NCI-H2171 treated with DMSO at 0.1 percent for 48 hours (cell line): ENCODE results near the gene BDNF.
A peak's percentile ranks its signal among the peaks of the same experiment; 100 is the strongest.

ENCODE experiments used
- DNase-seq: peaks from one replicate; lab custom pipeline; 2025; lab: John Stamatoyannopoulos, UW

Gene BDNF

DNA sequence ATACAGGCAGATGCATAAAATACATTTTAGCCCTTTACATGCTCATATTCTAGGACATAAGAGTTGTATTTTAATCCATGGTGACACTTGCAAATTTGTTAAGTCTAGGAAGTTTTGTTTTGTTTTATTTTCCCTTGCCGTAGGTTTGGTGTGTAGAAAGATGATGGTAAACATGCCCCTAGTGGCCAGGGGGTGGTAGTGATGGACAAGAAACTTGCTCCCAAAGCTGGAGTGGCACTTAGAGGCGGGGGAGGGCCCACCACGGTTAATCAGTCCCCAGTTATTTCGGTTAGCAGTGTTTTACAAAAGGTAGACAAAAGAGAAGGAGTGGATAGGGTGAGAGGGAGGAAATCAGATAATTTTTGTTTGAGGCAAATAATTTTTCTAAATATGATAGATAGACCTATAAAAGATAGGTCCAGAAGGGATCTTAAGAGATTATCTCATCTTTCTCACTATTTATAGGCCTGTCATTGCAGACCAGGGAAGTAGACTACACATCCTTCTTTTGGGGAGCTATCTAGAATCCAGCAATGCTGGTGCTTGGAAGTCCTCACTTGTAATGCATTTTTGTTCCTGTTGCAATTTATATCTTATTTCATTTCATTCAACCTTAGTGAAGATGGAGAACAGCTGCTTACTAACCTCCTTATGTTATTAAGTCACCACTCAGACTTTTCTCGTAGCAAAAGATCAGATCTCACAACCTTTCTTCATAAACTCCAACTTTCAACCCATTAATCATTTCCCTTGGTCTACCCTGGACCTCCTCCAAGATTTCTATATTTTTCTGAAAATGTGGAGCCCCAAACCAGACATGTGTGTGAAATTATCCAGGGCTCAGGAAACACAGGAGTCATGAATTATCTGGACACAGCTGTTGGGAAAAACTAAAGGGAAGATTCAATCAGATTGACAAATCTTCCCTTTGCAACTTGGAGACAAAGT is 5.9 kb upstream of the BDNF start:
- DNase-seq, result peak; percentile 5

DNA sequence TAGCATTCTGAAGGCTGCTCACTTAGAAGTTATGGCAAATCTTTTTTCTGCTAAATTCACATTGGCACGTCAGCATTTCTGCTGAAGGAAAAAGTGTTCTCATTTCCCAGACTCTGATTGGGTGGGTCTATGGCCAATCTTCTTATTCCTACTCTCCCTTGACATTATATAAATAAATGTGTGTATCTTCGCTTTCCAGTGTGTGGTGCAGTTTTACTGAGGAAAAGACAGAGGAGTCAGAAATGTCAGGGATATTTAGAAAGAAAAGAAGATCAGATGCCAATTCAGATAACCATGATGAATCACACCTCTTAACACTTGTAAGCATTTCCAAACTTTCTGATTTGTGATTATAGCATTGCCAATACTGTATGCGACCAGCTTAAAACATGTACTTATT is 3.2 kb upstream of the BDNF start:
- no peak for DNase-seq

DNA sequence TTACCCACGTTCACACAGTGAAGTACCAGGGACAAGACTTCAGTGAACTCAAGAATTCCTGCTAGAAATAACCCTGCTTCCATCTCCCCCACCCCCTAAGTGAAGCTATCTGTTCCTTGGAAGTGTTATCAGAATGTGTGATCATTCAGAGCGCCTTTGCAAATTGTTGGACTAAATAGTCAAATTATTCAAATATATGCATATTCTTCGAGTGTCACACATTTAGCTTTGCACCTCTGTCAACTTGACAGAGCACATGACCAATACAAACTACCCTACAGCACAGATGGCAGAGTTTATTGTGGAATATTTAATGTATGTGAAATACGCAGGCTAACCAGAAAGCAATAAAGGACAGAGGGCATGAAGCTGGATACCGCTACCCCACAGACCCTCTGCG is 2.6 kb upstream of the BDNF start:
- DNase-seq, result no peak

DNA sequence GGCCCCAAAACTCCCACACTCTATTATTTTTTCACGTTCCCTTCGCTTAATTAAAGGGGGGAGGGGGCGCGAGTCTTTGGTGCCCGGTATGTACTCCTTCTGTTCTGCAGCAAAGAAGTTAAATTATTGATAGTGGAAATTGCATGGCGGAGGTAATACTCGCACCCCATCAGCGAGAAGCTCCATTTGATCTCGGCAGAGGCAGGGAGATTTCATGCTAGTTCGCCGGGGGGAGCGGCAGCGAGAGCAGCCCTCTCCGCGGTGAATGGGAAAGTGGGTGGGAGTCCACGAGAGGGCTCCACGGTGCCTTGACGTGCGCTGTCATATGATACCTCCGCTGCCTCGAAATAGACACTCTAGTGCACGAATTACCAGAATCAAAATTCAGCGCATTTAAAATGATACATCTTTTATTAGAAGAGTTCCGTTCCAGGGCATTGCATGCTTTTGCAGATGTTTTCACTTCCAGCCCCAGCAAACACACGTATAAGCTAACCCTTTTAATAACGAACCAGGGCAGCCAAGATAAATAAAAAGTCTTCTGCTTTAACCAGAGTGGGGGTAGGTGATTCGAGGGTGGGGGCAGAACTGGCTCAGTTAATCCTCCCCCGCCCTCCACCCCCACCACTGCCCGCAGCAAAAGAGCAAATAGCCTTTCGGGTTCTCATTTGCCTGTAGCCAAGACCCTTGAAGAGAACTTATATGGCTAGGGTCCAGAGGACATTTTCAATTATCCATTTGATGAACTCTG is 1.3 kb upstream of the BDNF start:
- peak; percentile 23 for DNase-seq

DNA sequence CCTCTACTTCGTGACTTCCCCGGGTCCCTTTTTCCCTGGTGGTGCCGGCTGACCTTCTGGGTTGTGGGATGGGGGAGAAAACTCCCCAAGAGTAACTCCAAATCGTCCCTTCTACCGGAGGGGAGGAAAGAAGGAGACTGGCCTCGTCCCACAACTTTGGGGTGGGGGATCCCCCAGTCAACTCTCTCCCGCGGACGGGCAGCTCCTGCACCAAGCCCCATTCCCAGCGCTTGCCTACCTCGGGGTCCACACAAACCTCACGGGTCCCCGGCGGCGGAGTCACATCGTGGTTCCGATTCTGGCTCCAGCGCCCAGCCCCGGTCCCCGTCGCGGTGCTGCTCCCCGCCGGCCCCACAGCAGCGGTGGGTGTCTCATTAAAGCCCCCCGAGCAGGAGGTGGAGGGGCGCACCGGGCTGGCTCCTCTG is 317 bp downstream of the BDNF start:
- DNase-seq, result no peak

DNA sequence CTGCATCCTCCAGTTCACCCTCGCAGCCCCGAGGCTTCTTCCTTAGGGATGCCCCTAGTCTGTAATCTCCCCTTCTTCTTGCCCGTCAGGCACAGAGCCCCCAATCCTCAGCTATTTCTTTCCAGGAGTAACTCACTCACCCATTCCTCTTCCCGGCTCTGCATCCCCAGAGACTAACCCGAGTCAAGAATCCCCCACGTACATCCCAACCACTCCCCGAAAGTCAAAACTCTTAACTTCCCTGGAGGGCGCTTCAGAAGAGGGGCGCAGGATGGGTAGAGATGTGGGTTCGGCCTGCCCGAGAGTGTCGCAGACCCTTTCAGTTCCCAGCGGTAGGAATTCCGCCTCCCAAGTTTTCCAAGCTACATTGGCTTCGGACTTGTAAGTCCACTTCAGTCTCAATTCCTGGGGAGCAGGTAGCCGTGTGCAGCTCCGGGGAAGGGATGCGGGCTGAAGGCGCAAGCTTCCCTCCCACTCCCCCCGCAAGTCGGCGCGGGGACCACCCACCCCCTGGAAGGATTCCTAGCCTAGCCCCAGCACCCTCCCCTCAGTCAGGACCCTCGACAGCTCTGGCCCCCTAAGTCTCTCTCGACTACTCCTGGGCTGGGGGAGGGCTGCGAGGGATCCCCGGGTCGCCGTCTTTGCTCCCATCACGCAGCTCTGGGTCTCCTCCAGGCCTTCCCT is 871 bp downstream of the BDNF start:
- DNase-seq, result no peak

DNA sequence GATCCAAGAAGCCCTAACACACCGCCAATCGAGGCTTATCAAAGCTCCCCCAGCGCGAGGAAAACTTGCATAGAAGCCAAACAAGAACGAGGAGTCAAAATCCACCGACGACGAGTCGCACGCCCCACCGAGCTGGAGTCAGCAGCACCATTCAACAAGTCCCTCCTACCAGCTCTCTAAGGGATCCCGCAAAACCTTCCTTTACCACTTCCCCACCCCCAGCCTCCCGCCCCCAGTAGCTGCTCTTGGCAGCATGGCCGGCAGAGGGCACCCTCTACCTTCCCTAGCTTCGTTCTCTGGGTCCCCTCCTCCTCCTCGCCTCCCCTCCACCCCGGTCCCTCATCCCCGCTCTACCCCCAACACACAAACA is 1.4 kb downstream of the BDNF start:
- DNase-seq, result peak; percentile 44

DNA sequence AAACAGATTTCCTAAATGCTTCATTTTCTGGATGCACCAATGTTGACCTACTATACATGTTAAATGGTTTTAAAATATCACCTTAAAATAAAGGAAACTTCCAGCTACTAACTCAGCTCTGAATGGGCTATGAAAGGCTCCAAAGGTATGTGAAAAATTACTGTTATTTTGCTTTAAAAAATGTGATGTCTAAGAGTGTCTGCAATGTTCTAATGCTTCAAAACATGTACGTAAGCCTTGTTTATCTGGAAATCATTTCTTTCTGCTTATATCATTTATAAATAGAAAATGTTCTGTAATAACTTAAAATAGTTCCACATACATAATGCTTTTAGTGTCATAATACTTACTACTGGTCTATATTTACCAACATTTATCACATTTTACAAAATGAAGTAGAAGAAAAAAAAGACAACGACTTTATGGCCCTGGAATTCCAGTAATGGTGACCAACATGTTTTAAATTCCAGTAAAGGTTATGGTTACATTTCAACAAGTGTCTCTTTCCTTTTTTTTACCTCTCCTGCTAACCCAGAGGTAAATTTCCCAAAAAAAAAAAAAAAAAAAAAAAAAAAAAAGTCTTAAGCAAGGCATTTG is 2.5 kb downstream of the BDNF start:
- no peak for DNase-seq

DNA sequence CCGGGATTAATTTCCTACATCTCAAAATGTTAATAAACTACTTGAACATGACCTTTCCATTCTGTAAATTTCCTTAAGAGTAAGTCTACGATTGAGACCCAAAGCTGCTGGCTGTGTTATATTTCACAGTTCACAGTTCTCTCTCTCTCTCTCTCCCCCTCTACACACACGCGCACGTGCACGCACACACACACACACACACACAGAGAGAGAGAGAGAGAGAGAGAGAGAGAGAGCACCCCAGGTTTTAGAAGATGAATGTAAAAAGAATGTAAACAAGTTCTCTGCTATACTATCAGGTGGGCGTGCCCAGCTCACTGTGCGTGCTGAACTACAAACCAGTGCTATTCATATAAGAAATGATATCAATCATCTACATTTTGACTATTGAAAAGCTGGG is 3.3 kb downstream of the BDNF start:
- no peak for DNase-seq

DNA sequence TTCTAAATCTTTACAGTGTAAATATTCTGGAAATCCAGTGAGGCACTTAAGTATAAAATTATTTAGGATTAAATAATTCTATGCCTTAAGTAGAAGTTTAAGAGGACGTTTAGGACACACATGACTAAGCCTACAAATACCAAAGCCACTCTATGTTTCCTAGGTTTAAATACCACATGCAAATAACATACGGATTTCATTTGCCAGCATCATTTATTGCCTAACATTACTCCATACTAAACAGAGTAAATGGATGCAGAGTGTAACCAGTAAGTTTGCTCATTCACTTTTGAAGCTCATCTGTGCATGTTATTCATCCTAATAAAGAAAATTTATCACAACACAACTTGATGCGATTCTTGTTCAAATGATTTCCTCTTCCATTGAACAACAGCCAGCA is 4.1 kb downstream of the BDNF start:
- no peak for DNase-seq

DNA sequence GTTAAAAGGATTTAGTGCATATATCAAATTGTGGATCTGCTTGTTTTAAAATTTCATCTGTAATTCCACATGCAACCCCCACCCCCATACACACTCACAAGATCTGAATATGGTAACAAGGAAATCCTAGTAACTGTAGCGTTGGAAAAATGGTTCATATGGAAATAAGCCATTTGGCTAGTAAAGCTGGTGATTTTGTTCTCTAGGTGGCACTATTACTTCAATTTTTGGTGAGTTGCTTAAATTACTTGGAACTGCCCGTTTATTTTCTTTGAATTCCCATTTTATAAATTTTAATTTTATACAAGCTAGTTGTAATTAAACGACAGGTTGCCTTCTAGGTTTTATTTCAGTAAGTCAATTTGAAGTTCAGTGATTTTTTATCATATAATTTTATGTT is 5.3 kb downstream of the BDNF start:
- peak; percentile 27 for DNase-seq

DNA sequence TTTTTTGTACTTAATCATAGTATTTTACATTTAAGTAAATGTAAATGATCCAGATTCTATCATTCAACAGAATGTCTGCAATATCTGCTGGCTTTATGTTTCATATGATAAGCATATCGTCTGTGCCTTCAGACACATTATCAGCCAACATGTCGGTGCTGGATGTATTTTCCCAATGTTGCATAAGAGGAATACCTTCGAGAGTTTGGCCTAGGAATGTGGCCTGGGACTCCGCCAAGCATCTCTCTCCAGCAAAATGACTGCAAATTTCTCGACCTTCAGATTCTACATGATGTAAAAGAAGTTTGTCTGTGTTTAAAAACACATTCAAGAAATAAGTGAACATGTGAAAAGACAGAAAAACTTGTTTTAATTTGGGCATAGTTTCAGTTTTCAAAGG is 6.9 kb downstream of the BDNF start:
- DNase-seq, result no peak

DNA sequence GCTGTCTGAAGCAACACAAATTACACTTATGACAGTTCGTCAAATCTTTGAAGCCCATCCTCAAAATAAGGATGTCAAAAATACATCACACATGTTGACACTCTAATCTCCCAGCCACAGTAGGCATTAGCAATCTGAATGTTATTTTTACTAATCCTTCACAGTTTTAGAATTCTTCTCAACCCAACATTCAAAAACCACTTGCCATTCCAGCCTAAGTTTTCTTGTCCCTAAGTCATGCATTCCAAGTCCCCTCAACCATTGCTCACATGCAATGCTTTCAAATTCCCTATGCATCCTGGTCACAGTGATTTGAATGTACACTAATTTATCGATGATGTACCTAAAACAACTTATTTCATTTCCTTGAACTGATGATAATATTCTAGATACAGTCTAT is 7.5 kb downstream of the BDNF start:
- DNase-seq, result no peak

DNA sequence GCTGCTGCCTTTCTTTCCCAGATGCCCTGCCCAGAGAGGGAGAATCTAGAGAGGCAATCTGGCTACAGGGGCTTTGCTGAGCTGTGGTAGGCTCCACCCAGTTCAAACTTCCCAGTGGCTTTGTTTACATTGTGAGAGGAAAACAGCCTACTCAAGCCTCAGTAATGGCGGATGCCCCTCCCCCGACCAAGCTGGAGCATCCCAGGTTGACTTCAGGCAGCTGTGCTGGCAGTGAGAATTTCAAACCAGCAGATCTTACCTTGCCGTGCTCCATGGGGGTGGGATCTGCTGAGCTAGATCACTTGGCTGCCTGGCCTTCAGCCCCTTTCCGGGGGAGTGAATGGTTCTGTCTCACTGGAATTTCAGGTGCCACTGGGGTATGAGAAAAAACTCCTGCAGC is 12.2 kb downstream of the BDNF start:
- DNase-seq, result no peak

DNA sequence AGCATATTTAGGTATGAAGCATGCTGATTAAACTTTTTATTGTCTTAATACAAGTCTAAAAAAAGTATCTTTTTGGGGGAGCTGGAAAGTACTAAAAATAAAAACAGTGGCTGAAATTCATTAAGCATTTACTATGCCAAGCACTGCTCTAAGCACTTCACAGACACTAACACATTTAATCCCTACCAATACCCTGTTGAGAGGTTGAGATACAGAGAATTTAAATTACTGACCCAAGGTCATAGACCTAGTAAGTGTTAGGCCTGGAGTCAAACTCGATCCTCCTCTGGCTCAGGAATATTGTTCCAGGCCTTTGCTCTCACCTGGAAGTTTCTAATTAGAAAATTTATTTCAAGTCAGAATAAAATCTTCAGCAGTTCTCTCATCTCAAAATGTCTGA is 18.6 kb downstream of the BDNF start:
- DNase-seq, result no peak

DNA sequence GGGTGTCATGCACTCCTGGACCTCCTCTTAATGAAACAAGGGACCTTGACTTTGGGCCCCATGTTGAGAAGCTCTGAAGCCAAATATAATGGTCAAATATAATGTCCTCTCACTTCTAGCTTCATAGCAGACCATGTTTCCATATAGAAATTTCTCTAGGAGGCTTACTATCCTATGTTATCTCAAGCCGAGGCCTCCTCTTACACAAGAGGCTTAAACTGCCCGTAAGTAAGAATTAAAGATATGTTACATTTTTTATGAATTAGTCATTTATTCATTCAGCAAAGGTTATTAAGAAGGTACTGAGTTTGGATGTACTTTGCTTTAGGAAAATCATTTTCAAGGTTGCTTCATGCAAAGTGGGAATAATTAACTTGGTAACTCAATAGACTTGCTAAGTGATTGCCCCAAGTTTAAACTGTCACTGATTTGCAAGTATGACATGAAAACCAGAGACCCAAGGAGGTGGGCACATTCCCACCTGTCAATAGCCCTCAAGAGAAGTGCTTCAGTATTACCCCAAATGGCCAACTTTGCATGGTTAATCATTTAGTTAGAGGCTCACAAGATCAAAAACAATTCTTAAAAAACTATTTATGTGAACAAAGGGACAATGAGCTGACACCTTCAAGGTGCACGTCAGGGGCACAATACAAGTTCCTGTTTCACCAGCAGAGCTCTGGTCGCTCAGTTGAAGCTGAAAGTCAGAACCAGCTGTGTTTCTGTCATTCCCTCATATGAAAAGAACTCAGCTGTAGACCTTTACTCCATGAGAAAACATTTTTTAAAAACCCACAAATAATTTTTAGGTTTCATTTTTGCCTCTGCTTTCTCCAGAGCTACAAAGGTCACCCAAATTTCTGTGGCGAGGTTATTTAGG is 20.9 kb downstream of the BDNF start:
- DNase-seq, result no peak

DNA sequence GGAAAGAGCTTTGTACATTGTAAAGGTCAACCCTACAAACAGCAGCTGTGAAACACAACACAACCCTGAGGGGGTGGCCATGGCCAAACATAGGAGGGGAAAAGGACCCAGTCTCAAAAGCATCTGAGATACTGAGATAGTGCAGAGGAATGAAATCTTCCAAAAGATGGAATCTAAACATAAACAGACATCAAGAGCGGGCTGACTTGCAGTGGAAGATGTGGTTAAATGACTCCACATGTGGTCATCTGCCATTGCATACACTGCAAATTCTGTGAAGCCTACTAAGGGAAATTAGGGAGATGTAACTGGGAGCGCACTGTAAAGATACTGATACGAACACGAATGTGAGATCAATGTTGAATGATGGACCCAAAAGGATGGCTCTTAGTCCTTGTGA is 22.0 kb downstream of the BDNF start:
- DNase-seq, result no peak

DNA sequence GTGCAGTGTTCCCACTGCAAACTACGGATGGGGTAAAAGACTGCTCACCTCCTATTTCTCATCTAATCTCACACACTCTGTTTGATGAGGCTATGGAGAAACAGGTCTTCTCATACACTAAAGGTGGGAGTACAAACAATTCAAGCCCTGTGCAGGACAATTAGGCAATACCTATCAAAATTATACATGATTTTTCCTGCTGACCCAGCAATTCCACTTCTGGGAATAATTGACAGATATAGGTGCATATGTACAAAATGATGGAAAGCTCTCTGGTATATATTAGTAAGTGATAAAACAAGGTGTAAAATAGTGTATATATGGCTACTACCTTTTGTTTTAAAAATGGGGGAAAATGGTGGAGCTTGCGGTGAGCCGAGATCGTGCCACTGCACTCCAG is 23.1 kb downstream of the BDNF start:
- no peak for DNase-seq

DNA sequence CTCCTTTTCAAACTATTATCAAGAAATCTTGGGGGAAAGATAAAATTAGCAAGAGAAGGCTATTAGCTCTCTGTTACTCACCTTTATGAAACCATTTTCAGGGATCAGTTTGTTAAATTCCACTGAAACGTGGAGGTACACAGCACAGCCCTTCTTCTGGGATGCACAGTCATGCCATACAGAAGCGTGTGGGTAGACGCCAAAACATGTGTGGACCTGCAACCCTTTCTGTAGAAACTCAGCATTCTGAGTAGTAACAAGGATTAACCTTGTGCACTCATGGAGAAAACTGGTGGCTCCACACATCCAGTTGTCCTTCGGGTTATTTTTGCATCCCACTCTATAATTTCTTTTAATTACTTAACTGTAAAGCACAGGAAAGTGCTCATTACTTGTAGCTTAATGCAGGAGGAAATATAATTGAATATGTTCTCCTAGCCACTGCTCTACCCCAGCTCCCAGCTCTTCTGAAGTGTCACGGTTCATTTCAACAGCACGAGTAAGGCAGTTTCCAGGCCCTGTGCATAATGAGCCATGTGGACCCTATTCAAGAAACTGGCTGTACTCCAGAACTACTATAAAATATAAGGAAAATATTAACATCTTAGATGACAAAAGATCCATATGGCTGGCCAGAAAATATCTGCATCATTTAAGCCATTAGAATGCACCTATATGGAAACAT is 26.1 kb downstream of the BDNF start:
- DNase-seq, result no peak

DNA sequence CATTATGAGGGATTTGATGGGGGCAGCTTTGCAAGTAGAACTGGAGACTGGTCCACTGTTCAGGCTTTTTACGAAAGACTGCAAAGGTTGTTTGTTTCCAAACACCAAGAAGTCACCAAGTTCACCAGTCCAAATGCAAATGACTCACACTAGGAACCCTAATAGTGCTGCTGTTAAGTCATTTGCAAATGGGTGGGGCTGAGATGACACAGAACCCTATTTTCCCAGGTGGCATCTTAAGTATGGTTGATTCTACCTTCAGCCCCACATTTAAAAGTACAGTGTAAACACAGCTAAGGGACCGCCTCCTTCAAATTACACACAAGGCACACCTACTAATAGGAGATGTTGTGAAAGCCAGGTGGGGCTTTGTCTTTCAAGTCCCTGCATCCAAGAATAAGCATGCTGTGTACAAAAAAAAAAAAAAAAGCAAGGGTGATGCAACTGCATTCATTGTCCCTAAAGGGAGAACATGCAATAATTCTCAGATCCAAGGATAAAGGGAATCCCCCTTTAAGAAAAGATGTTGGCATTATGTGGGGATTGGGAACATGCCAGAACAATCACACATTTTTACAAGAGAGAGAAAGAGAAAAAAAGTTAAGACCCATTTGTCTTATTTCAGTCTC is 27.3 kb downstream of the BDNF start:
- DNase-seq, result no peak
